Astrocyte of the cerebellum (primary cell): Measurements from ENCODE around the gene BIN1.
A peak's percentile ranks its signal among the peaks of the same experiment; 100 is the strongest.

Experiments used
- DNase-seq: peaks from one replicate; pipeline ENCODE4 v3.0.0-alpha.2; 2011; ENCODE audit warnings: low read depth
- H3K4me3 ChIP-seq: 2 replicates; pipeline ENCODE4 v1.5.1; 2011; ENCODE audit warnings: mild to moderate bottlenecking, low read depth, low read length, moderate library complexity
- in situ Hi-C: cut with HindIII; loops from 2 replicates; pipeline ENCODE4 v1.10.0; 2017; ENCODE audit warnings: low sequenced_read_pairs
- TF ChIP-seq, protein P1 (sequence below): IDR thresholded peaks from 2 replicates; pipeline ENCODE4 v1.5.1; 2012; ENCODE audit warnings: low read length, low read depth, moderate library complexity, mild to moderate bottlenecking; ENCODE audit errors: missing control alignments

The BIN1 gene

GRCh38 chr2:127017548-127017947, 89.4 kb downstream of the BIN1 start:
- DNase-seq, result no peak
- TF ChIP-seq, protein P1, sequence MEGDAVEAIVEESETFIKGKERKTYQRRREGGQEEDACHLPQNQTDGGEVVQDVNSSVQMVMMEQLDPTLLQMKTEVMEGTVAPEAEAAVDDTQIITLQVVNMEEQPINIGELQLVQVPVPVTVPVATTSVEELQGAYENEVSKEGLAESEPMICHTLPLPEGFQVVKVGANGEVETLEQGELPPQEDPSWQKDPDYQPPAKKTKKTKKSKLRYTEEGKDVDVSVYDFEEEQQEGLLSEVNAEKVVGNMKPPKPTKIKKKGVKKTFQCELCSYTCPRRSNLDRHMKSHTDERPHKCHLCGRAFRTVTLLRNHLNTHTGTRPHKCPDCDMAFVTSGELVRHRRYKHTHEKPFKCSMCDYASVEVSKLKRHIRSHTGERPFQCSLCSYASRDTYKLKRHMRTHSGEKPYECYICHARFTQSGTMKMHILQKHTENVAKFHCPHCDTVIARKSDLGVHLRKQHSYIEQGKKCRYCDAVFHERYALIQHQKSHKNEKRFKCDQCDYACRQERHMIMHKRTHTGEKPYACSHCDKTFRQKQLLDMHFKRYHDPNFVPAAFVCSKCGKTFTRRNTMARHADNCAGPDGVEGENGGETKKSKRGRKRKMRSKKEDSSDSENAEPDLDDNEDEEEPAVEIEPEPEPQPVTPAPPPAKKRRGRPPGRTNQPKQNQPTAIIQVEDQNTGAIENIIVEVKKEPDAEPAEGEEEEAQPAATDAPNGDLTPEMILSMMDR, result no peak
- in situ Hi-C loops, result no loop called here
- H3K4me3 ChIP-seq, result no peak overlapping the region

DNA sequence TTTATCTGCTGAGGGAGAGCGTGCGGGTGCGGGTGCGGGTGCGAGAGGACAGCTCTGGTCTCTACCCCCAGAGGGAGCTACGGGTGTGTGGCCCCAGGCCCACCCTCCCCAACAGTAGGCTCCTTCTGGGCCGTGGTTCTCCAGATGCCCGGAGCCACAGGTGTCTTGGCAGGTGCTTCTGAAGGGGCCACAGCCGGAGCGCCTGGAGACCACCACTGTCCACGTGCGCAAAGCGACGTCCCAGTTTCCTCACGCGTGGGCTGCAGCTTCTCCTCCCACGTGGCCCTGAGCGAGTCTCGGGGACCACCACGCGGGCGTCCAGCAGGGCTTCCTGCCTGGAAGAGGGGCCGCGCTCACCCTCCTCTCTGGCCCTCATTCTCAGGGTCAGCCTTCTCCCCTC, 90.6 kb downstream of the BIN1 start:
- no peak for DNase-seq
- TF ChIP-seq, protein P1, result no peak
- in situ Hi-C loops, result no loop called here
- H3K4me3 ChIP-seq, result no peak overlapping the region

GRCh38 chr2:127015106-127015910, 91.6 kb downstream of the BIN1 start:
- in situ Hi-C loops, result no loop called here
- TF ChIP-seq, protein P1, result no peak

DNA sequence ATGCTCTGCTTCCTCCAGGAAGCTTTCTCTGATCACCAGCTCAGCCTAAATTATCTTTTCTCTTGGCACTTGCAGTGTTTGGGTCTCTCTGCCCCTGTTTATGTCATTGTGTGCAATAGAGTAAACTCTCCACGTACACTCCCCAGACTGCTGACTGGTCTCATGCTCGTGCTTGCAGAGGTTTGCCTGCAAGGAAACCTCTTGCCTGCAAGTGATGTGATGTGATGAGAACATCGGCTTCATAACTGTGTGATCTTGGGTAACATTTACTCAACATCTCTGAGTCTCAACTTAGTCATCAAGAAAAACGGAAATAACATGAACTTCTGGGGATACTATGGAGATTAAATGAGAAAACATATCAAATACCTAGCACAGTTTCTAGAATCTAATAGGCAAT, 92.3 kb downstream of the BIN1 start:
- TF ChIP-seq, protein P1, result no peak
- in situ Hi-C loops, result no loop called here
- DNase-seq, result peak; percentile 12
- H3K4me3 ChIP-seq, result no peak overlapping the region

More at GRCh38 chr2:127015106-127015910, 91.6 kb downstream of the BIN1 start:
- H3K4me3 ChIP-seq, result no peak overlapping the region
- no peak for DNase-seq

GRCh38 chr2:127014224-127014623, 92.7 kb downstream of the BIN1 start:
- DNase-seq, result no peak
- in situ Hi-C loops, result no loop called here
- TF ChIP-seq, protein P1, result no peak
- H3K4me3 ChIP-seq, result no peak overlapping the region

GRCh38 chr2:127012868-127013267, 94.1 kb downstream of the BIN1 start:
- TF ChIP-seq, protein P1, result no peak
- DNase-seq, result no peak
- in situ Hi-C loops, result no loop called here
- H3K4me3 ChIP-seq, result no peak overlapping the region
